HG02642 (cell line): ENCODE data around the gene AKAP17A.

Experiments
- ATAC-seq: cut with Tn5 transposase; IDR thresholded peaks from one replicate; pipeline ENCODE4 v1.9.1; 2021; ENCODE audit warnings: mild to moderate bottlenecking; ENCODE audit not compliant: unreplicated experiment, poor library complexity

AKAP17A gene

GRCh38 chrX:1582686-1583437 lies 8.5 kb upstream of the AKAP17A start:
- peak; percentile 76 for ATAC-seq

GRCh38 chrX:1584237-1585011 lies 7.0 kb upstream of the AKAP17A start:
- ATAC-seq: no peak

GRCh38 chrX:1587161-1587560 lies 4.2 kb upstream of the AKAP17A start:
- no peak for ATAC-seq

- no peak for ATAC-seq
Observed at GRCh38 chrX:1589356-1590130, 1.9 kb upstream of the AKAP17A start.

DNA sequence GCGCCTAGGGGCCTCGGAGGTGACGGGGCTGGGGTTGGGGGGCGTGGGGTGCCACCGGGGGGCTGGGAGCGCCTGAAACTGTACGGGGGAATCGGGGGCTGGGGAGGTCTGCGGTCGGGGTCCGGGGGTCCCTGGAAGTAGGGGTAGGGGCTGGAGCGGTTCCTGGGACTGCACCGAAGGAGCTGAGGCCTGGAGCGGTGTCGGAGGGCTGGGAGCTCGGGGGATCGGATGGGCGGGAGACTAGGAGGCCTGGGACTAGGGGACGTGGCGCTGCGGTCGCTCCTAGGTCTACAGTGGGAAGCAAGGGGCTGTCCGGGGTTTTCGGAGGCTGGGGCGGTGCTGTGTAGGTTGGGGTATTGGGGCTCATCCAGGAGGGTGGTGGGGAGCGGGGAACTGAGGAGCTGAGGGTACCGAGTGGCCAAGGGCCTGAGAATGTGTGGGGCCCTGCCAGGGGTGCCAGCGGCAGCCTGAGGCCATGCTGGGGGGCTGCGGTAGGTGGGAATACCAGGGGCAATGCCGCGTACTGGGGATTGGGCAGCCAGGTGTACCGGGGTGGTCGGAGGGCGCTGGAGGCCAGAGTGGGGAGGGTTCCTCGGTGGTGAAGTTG lies 562 bp downstream of the AKAP17A start:
- peak; percentile 1 for ATAC-seq

DNA sequence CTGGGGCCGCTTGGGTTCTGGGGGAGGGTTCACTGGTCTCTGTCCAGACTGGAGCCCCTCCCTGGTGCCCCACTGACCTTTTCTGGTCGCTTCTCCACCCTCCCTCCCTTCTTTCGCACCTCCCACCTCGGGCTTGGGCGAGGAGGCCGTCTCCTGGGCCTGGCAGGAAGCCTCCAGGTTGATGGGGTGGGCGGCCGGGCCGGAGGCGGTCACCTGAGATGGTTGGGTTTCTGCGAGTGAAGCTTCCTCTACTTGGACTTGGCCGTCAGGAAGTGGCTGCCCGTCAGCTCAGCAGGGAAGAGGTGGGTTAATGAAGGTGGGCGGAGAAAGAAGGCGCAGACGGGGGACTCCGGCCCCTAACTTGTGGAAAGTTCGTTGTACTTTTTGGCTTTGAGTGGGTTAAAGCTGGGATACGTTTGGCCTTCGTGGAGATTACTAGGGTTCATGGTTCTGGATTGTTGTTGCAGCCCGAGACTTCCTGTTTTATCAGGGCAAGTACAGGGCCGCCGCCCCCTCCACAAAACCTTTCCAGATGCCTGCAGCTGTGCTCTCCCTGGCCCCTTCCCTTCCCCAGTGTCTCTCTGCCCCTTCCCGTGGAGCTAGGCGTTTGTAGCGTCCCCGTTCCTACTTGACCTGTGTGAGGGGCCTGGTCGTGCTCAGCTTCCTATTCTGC lies 1.2 kb downstream of the AKAP17A start:
- peak; percentile 39 for ATAC-seq

- no peak for ATAC-seq
Observed at GRCh38 chrX:1593286-1594271, 2.2 kb downstream of the AKAP17A start.

GRCh38 chrX:1595711-1596060 lies 4.3 kb downstream of the AKAP17A start:
- no peak for ATAC-seq

DNA sequence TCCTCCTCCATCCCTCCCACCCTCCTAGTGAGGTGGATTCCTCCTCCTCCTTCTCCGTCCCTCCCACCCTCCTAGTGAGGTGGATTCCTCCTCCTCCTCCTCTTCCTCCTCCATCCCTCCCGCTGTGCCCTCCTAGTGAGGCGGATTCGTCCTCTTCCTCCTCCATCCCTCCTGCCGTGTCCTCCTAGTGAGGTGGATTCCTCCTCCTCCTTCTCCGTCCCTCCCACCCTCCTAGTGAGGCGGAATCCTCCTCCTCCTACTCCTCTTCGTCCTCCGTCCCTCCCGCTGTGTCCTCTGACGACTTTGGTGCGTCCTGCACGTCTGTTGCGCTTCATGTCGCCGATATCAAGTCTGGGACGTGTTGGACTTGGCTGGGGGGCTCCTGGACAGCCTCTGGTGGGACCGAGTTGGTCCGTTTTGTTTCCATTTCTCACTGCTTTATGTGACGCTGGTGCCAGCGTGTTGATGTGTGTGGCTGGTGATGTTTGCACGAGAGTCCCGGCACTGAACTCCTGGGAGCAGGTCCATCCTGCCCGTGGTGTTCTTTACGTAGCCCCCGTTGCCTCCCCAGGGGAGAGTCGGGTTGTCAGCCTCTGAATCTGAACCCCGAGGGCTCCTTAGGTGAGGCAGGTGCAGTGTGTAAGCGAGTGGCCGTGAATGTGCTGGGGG lies 5.4 kb downstream of the AKAP17A start:
- no peak for ATAC-seq

DNA sequence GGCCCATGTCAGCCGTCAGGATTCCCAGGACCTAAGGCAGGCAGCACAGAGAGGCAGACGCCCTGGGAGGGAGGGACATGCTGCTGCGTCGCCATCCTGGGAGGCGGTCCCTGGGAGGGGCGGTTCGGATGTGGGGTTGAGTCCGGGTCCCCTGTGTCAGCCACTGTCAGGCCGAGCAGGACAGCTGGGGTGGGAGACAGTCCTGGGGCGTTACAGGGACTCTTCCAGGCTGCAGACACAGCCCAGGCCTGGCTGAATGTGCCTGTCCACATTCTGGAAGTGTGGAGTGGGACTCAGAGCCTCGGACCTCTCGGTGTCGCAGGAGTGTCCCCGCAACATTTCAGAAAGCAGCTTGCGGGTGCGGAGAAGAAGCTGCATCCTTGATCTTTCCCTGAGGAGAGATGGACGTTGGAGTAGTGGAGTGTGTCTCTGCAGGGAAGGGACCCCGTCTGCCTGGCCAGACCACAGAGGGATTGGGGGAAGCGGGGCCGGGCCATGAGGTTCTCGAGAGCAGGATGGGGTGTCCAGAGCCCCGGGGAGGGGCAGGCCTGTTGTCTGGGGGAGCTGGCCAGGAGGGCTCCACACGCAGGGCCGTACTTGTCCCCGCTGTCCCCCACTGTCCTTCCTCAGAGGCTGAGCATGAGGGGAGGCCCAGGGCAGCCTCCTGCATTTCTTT lies 6.1 kb downstream of the AKAP17A start:
- no peak for ATAC-seq

GRCh38 chrX:1598021-1598875 lies 6.8 kb downstream of the AKAP17A start:
- ATAC-seq: no peak

DNA sequence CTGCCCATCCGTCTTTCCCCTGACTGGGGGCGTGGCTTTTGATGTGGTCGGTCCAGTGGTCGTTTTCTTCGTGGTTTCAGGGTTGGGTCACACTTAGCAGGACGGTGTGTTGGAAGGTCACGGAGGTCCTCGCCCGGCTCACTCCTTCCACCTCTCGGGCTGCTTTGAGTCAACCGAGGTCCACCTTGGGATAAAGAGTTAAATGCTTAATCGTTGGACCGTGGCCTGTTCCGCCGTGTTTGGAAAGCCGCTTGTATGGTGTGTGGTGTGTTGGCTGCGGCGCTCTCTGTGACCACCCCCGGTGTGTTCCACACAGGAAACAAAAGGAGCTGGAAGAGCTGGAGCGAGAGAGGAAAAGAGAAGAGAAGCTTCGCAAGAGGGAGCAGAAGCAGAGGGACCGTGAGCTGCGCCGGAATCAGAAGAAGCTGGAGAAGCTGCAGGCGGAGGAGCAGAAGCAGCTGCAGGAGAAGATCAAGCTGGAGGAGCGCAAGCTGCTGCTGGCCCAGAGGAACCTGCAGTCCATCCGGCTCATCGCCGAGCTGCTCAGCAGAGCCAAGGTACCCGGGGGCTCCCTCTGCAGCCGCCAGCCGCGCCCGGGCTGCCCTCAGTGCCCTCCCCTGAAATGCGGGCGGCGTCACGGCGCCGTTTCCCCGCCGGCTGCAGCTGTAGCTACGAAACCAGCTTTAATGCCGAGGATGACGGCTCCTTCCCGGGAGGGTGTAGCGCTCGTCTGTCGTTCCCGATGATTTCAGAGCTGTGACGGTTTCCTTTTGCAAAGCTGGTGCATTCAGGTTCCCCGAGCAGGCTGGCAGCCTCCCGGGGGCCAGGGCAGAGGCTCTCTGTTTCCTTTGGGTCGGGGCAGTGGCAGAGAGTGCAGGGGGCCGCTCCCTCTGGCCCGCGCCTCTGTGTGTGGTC lies 7.7 kb downstream of the AKAP17A start:
- ATAC-seq: no peak

GRCh38 chrX:1599791-1600405 lies 8.5 kb downstream of the AKAP17A start:
- ATAC-seq: no peak

DNA sequence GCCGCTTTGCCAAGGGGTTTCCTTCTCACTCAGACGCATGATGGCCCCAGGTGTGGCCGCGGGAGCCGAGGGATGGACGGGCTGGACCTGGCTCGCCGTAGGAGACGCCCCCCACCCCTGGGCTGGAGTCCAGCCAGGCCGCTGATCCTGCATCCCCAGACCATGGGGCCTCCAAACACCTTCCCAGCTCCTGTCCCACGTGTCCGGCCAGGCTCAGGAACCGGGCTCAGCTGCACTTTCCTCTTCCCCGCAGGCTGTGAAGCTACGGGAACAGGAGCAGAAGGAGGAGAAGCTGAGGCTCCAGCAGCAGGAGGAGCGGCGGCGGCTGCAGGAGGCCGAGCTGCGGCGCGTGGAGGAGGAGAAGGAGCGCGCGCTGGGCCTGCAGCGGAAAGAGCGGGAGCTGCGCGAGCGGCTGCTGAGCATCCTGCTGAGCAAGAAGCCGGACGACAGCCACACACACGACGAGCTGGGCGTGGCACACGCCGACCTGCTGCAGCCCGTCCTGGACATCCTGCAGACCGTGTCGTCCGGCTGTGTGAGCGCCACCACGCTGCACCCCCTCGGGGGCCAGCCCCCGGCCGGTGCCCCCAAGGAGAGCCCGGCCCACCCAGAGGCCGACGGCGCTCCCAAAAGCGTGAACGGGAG lies 9.1 kb downstream of the AKAP17A start:
- no peak for ATAC-seq
